ENCODE results near the gene MOCS3. TPM values are rescaled to one million over a fixed set of nuclear protein-coding genes. Genes with fewer than 3 reads are reported as not detected.
A peak's percentile ranks its signal among the peaks of the same experiment; 100 is the strongest.

Gene MOCS3
- total RNA-seq, 2 experiments from 2014 or later = 2.7 to 3.0 TPM

DNA sequence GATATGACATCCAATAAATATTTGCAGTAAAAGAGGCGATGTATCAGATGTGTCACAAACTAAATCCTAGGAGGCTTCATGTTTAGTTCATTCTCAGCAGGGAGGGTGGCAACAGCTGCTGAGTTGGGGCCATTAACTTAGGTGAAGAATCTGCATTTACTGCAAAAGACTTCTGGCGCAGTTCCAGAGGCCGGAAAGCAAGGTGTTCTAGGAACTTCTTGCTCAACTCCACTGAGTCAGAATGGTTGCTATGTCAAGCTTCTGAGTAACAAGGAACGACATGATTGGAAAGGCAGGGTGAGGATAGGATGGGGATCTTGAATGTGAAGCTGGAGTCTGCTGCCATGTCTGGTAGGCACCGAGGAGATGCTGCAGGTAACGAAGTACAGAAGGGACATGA is 39.1 kb upstream of the MOCS3 start:
- no peaks in the 10 kb centered on the region for H3K27me3 ChIP-seq (ENCODE audit: control insufficient read depth in 1 of 2, insufficient read depth in 2 of 2, low read length in 2 of 2)
- Mint-ChIP-seq H3K27me3 (no peaks in the 10 kb centered on the region), H3K27ac (peak overlapping the region; percentile 78), H3K4me3 (peak overlapping the region; percentile 39), H3K36me3 (ENCODE audit: low read depth) (peaks cover 56% of the 10 kb centered on the region), H3K9me3 (no peaks in the 10 kb centered on the region), H3K4me1 (ENCODE audit: low read depth) (peaks cover 91% of the 10 kb centered on the region)
- H3K9me3 ChIP-seq (ENCODE audit: control insufficient read depth in 1 of 2, insufficient read depth in 1 of 2, low read length in 2 of 2) = no peaks in the 10 kb centered on the region
- ChIA-PET CTCF (interaction anchor here (0.7 to 3.5 kb wide), 3 partner anchors 10 to 125 kb away, joined by 3 to 31 read pairs (median 4); partner anchors contain the start of gene BCAS4), POLR2A (interaction anchor here (1.1 to 2.0 kb wide), 2 partner anchors 9 to 12 kb away, joined by 3 to 8 read pairs; partner anchors contain the start of gene ADNP)
- peaks cover 45% of the 10 kb centered on the region for H3K4me1 ChIP-seq (ENCODE audit: insufficient read depth, low read length)
- H3K4me3 ChIP-seq (ENCODE audit: low read length) = no peak overlapping the region
- no peak overlapping the region for H3K27ac ChIP-seq (ENCODE audit: low read depth in 1 of 2, low read length in 2 of 2)
- DNase-seq (no peak), ATAC-seq (ENCODE audit: poor library complexity) (no peak)
- intact Hi-C loops (cut with DNase I, micrococcal nuclease) = no loop called here
- peaks cover 24% of the 10 kb centered on the region for H3K36me3 ChIP-seq (ENCODE audit: insufficient read depth, low read length)
- no peak for TF ChIP-seq CTCF (IDR thresholded peaks at IDR 0.05)

GRCh38 chr20:50920997-50921396 is 37.6 kb upstream of the MOCS3 start:
- peaks cover 69% of the 10 kb centered on the region for H3K36me3 Mint-ChIP-seq (ENCODE audit: low read depth)

DNA sequence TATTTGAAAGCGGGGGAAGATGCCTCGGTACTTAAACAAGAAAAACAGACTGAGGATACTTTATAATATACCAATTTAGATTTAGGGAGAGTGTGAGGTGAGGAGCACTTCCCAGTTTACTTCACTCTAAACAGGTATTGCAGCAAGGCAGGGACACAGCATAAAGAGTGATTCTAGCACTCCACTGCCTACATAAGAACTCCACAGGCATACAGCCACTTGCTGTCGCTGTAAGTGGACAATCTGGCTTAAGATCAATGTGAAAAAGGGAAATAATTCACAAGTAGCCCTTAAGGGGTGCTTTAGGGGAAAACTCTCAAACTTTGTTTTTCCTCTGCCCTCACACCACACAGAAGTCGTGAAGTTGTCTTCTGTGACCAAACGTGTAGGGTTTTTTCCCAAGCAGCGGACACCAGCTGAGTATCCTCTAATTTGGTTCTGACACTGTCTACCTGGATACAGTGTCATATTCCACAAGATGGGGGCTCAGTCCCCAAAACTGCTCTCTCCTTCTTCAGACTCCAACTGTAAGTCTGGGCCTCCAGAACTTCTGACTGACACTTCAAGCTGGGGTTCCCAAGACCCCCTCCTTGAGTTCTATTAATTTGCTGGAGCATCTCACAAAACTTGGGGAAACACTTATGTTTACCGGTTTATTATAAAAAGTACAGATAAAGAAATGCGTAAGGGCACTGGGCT is 36.7 kb upstream of the MOCS3 start:
- TF ChIP-seq CTCF (IDR thresholded peaks at IDR 0.05) = no peak
- Histone ChIP-seq H3K4me3 (ENCODE audit: low read length) (no peak overlapping the region), H3K27ac (ENCODE audit: low read depth in 1 of 2, low read length in 2 of 2) (no peak overlapping the region), H3K9me3 (ENCODE audit: control insufficient read depth in 1 of 2, insufficient read depth in 1 of 2, low read length in 2 of 2) (no peaks in the 10 kb centered on the region), H3K4me1 (ENCODE audit: insufficient read depth, low read length) (peaks cover 43% of the 10 kb centered on the region), H3K27me3 (ENCODE audit: control insufficient read depth in 1 of 2, insufficient read depth in 2 of 2, low read length in 2 of 2) (no peaks in the 10 kb centered on the region), H3K36me3 (ENCODE audit: insufficient read depth, low read length) (peaks cover 32% of the 10 kb centered on the region)
- H3K36me3 Mint-ChIP-seq (ENCODE audit: low read depth) = peaks cover 70% of the 10 kb centered on the region
- no peaks in the 10 kb centered on the region for H3K27me3 Mint-ChIP-seq
- no peaks in the 10 kb centered on the region for H3K9me3 Mint-ChIP-seq
- POLR2A ChIA-PET = interaction anchor here (1.3 to 2.0 kb wide), 4 partner anchors 9 to 128 kb away, joined by 4 to 8 read pairs (median 5); partner anchors contain the start of genes ADNP, BCAS4 and DPM1
- no peak for DNase-seq
- ATAC-seq (ENCODE audit: poor library complexity) = no peak
- no peak overlapping the region for H3K4me3 Mint-ChIP-seq
- peak overlapping the region; percentile 69 for H3K27ac Mint-ChIP-seq
- intact Hi-C loops (cut with DNase I, micrococcal nuclease) = loop anchor here in 1 of 2 experiments (10.0 kb wide), 1 partner anchor 407 kb away; the partner anchor contains the start of gene PTPN1
- H3K4me1 Mint-ChIP-seq (ENCODE audit: low read depth) = peaks cover 91% of the 10 kb centered on the region
- CTCF ChIA-PET = interaction anchor here (0.7 to 3.5 kb wide), 4 partner anchors 8 to 131 kb away, joined by 3 to 31 read pairs (median 8); partner anchors contain the start of gene BCAS4

More at GRCh38 chr20:50920997-50921396, 37.6 kb upstream of the MOCS3 start:
- Mint-ChIP-seq H3K27ac (peak overlapping the region; percentile 69), H3K27me3 (no peaks in the 10 kb centered on the region), H3K9me3 (no peaks in the 10 kb centered on the region), H3K4me3 (no peak overlapping the region), H3K4me1 (ENCODE audit: low read depth) (peaks cover 91% of the 10 kb centered on the region)
- no peak for TF ChIP-seq CTCF (IDR thresholded peaks at IDR 0.05)
- Histone ChIP-seq H3K36me3 (ENCODE audit: insufficient read depth, low read length) (peaks cover 32% of the 10 kb centered on the region), H3K4me1 (ENCODE audit: insufficient read depth, low read length) (peaks cover 50% of the 10 kb centered on the region), H3K9me3 (ENCODE audit: control insufficient read depth in 1 of 2, insufficient read depth in 1 of 2, low read length in 2 of 2) (no peaks in the 10 kb centered on the region), H3K4me3 (ENCODE audit: low read length) (no peak overlapping the region), H3K27me3 (ENCODE audit: control insufficient read depth in 1 of 2, insufficient read depth in 2 of 2, low read length in 2 of 2) (no peaks in the 10 kb centered on the region), H3K27ac (ENCODE audit: low read depth in 1 of 2, low read length in 2 of 2) (no peak overlapping the region)
- DNase-seq = peak in 3 of 14 experiments; percentile 19 to 54 (median 45)
- peak; percentile 89 for ATAC-seq (ENCODE audit: poor library complexity)
- ChIA-PET POLR2A (interaction anchor here (0.7 to 2.0 kb wide), 3 partner anchors 9 to 37 kb away, joined by 5 to 8 read pairs (median 5); partner anchors contain the start of genes ADNP and DPM1), CTCF (interaction anchor here (1.6 to 3.5 kb wide), 2 partner anchors 9 to 11 kb away, joined by 5 to 31 read pairs; partner anchors contain the start of gene ADNP)
- intact Hi-C loops (cut with DNase I, micrococcal nuclease) = loop anchor here in 1 of 2 experiments (10.0 kb wide), 1 partner anchor 406 kb away; the partner anchor contains the start of gene PTPN1
